ENCODE measurements around the gene HOXA3.

DNA sequence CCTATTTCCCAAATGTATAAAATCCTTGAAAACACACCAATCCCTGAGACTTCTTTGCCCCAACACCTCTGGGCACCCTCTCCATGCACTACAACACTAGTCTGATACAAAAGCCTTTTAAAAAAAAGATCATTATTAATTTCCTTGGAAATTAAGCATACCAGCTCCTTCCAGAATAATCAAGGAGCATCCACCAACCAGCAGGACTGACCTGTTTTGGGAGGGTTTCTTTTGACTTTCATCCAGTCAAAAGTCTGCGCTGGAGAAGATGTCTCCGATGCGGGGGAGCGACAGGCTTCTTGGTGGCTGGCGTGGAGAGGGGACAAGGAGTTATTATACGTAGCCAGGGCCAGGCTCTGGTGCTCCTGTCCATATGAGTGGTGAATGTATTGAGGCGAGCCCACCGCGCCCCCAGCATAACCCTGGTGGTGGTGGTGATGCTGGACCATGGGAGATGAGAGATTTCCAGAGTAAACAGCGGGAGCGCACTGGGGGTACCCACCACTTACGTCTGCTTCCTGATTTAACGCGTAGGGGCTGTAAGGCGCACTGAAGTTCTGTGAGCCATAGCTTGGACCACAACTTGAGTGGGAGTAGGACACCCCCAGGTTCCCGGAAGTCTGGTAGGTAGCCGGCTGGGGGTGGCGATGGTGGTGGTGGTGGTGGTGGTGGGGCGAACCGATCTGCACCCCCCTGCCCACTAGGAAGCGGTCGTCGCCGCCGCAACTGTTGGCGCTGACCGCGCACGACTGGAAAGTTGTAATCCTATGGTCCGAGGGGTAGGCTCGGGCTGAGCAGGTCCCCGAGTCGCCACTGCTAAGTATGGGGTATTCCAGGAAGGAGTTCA is 57.1 kb downstream of the HOXA3 start:
- no peak for TF ChIP-seq EP300 (IDR thresholded peaks at IDR 0.05)
- TF ChIP-seq, protein P1, sequence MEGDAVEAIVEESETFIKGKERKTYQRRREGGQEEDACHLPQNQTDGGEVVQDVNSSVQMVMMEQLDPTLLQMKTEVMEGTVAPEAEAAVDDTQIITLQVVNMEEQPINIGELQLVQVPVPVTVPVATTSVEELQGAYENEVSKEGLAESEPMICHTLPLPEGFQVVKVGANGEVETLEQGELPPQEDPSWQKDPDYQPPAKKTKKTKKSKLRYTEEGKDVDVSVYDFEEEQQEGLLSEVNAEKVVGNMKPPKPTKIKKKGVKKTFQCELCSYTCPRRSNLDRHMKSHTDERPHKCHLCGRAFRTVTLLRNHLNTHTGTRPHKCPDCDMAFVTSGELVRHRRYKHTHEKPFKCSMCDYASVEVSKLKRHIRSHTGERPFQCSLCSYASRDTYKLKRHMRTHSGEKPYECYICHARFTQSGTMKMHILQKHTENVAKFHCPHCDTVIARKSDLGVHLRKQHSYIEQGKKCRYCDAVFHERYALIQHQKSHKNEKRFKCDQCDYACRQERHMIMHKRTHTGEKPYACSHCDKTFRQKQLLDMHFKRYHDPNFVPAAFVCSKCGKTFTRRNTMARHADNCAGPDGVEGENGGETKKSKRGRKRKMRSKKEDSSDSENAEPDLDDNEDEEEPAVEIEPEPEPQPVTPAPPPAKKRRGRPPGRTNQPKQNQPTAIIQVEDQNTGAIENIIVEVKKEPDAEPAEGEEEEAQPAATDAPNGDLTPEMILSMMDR (IDR thresholded peaks at IDR 0.05) = no peak

All from ovary (tissue), 3 donors.